Bronchial epithelial cell (primary cell): Measurements from ENCODE around the gene DUSP2. TPM values are rescaled to one million over a fixed set of nuclear protein-coding genes. Genes with fewer than 3 reads are reported as not detected.

Source experiments
- DNase-seq: peaks from one replicate; pipeline ENCODE4 v3.0.0-alpha.2; 2010; ENCODE audit warnings: low read depth
- FAIRE-seq: peaks from 2 replicates; lab custom pipeline; 2011; peaks lifted over from hg19 to GRCh38; lab: Jason Lieb, UNC
- H3K27me3 ChIP-seq: 2 replicates; pipeline ENCODE4 v1.5.1; 2011; ENCODE audit warnings: low read length; ENCODE audit not compliant: control insufficient read depth, insufficient read depth
- H3K36me3 ChIP-seq: 2 replicates; pipeline ENCODE4 v1.5.1; 2011; ENCODE audit warnings: low read length; ENCODE audit not compliant: control insufficient read depth, insufficient read depth
- H3K4me3 ChIP-seq: 2 replicates; pipeline ENCODE4 v1.5.1; 2011; ENCODE audit warnings: mild to moderate bottlenecking, low read depth, low read length, control low read depth
- CTCF ChIP-seq: IDR thresholded peaks from 2 replicates; pipeline ENCODE4 v1.5.1; 2011; ENCODE audit warnings: mild to moderate bottlenecking, moderate library complexity, low read length, control low read depth, inconsistent platforms; ENCODE audit not compliant: insufficient read depth, severe bottlenecking
- total RNA-seq: library from RNA; depleted of rRNA; stranded (reverse); fragments of >200 nt; gene quantifications from 2 replicates; pipeline ENCODE4 v1.2.1, GENCODE V29; 2014

Gene DUSP2
- total RNA-seq, 1 donor from 2014 or later = 5.3 TPM

- H3K36me3 ChIP-seq = no peaks in the 10 kb centered on the region
- DNase-seq = peak; percentile 44
- FAIRE-seq = no peak
- no peak for TF ChIP-seq CTCF
- peak within 1 kb of the TSS; percentile 43 for H3K4me3 ChIP-seq
- H3K27me3 ChIP-seq = peaks cover 17% of the 10 kb centered on the region
Observed at GRCh38 chr2:96116424-96116878, 28.8 kb downstream of the DUSP2 start, which contains the start of gene ADRA2B. ADRA2B (minus strand) TSS chr2:96116571; CDS start chr2:96116149, 422 bp downstream.

- Histone ChIP-seq H3K4me3 (peak overlapping the region; percentile 43), H3K27me3 (peaks cover 15% of the 10 kb centered on the region), H3K36me3 (no peaks in the 10 kb centered on the region)
- FAIRE-seq (no peak), DNase-seq (no peak)
- no peak for TF ChIP-seq CTCF
Observed at GRCh38 chr2:96115631-96116423, 29.4 kb downstream of the DUSP2 start.

GRCh38 chr2:96114903-96115581 lies 30.2 kb downstream of the DUSP2 start:
- peaks cover 12% of the 10 kb centered on the region for H3K27me3 ChIP-seq
- no peak overlapping the region for H3K4me3 ChIP-seq
- no peak for TF ChIP-seq CTCF
- no peak for FAIRE-seq
- no peaks in the 10 kb centered on the region for H3K36me3 ChIP-seq
- DNase-seq = no peak

- no peak for FAIRE-seq
- TF ChIP-seq CTCF = no peak
- Histone ChIP-seq H3K36me3 (no peaks in the 10 kb centered on the region), H3K4me3 (no peak overlapping the region), H3K27me3 (peaks cover 14% of the 10 kb centered on the region)
- DNase-seq = no peak
Observed at GRCh38 chr2:96114546-96114902, 30.7 kb downstream of the DUSP2 start.

- TF ChIP-seq CTCF = no peak
- H3K27me3 ChIP-seq = peaks cover 14% of the 10 kb centered on the region
- no peak overlapping the region for H3K4me3 ChIP-seq
- H3K36me3 ChIP-seq = no peaks in the 10 kb centered on the region
- DNase-seq (no peak), FAIRE-seq (no peak)
Observed at GRCh38 chr2:96113951-96114350, 31.3 kb downstream of the DUSP2 start.
